KMS-11 (cell line): ENCODE results near the gene TMEM161B.
"Not testable (repeated sequence)": the region's sequence is repeated elsewhere in the genome, so short reads cannot be mapped to it uniquely, and the experiment has no call there.

Experiments used
- H2AFZ ChIP-seq: fragments of 200-600 bp; sonication (generic); 2 replicates; pipeline ENCODE4 v1.6.1; 2016; ENCODE audit warnings: antibody characterized with exemption, mixed run types, low read depth
- H3K27ac ChIP-seq: fragments of 200-600 bp; sonication (generic); 2 replicates; pipeline ENCODE4 v1.6.1; 2016; ENCODE audit warnings: mild to moderate bottlenecking, mixed run types
- H3K27me3 ChIP-seq: fragments of 200-600 bp; sonication (generic); 2 replicates; pipeline ENCODE4 v1.6.1; 2017; ENCODE audit warnings: mild to moderate bottlenecking, low read depth, mixed run types, moderate library complexity; ENCODE audit not compliant: insufficient read depth
- H3K36me3 ChIP-seq: fragments of 200-600 bp; sonication (generic); 2 replicates; pipeline ENCODE4 v1.6.1; 2017; ENCODE audit warnings: mild to moderate bottlenecking, mixed run types; ENCODE audit not compliant: insufficient read depth
- H3K4me1 ChIP-seq: fragments of 200-600 bp; sonication (generic); 2 replicates; pipeline ENCODE4 v1.6.1; 2016; ENCODE audit warnings: mild to moderate bottlenecking, low read depth, mixed run types; ENCODE audit not compliant: poor library complexity, severe bottlenecking
- H3K4me2 ChIP-seq: fragments of 200-600 bp; sonication (generic); 2 replicates; pipeline ENCODE4 v1.7.0; 2016; ENCODE audit warnings: mild to moderate bottlenecking, mixed run types
- H3K4me3 ChIP-seq: fragments of 200-600 bp; sonication (generic); IDR thresholded peaks from 2 replicates; pipeline ENCODE4 v1.6.1; 2017; ENCODE audit warnings: low read depth, low read length, mixed read lengths; ENCODE audit not compliant: insufficient read depth
- H3K79me2 ChIP-seq: fragments of 200-600 bp; sonication (generic); 2 replicates; pipeline ENCODE4 v1.6.1; 2016; ENCODE audit warnings: low read depth, mixed run types; ENCODE audit not compliant: insufficient read depth
- H3K9ac ChIP-seq: fragments of 200-600 bp; sonication (generic); 2 replicates; pipeline ENCODE4 v1.6.1; 2016; ENCODE audit warnings: mild to moderate bottlenecking, mixed run types
- H4K20me1 ChIP-seq: fragments of 200-600 bp; sonication (generic); 2 replicates; pipeline ENCODE4 v1.6.1; 2016; ENCODE audit warnings: mild to moderate bottlenecking, mixed run types; ENCODE audit not compliant: insufficient read depth
- CTCF ChIP-seq: fragments of 200-600 bp; sonication (generic); conservative IDR thresholded peaks from 2 replicates; pipeline ENCODE4 v1.6.1; 2017; ENCODE audit warnings: low read depth, mild to moderate bottlenecking, antibody characterized with exemption, low read length, moderate library complexity, mixed read lengths

The TMEM161B gene

GRCh38 chr5:88269222-88269771 is 652 bp upstream of the TMEM161B start:
- Histone ChIP-seq H3K4me1 (peaks cover 36% of the 10 kb centered on the region), H3K4me2 (peak overlapping the region; percentile 89), H3K36me3 (no peaks in the 10 kb centered on the region), H4K20me1 (no peaks in the 10 kb centered on the region), H3K9ac (peak overlapping the region; percentile 48; the same call in 1 of the 2 replicates), H2AFZ (peak overlapping the region; percentile 80; the same call in 1 of the 2 replicates), H3K79me2 (peaks cover 56% of the 10 kb centered on the region), H3K27ac (peak overlapping the region; percentile 25; the same call in 1 of the 2 replicates), H3K27me3 (no peaks in the 10 kb centered on the region), H3K4me3 (no peak overlapping the region)
- no peak for TF ChIP-seq CTCF

GRCh38 chr5:88264565-88264964 is 4.1 kb downstream of the TMEM161B start:
- H2AFZ ChIP-seq, H3K4me2 ChIP-seq, H3K4me3 ChIP-seq, H3K27me3 ChIP-seq, H3K9ac ChIP-seq, H3K27ac ChIP-seq, H4K20me1 ChIP-seq, H3K36me3 ChIP-seq: not testable (repeated sequence)
- Histone ChIP-seq H3K4me1 (peaks cover 20% of the 10 kb centered on the region), H3K79me2 (peaks cover 95% of the 10 kb centered on the region)

- Histone ChIP-seq H3K4me2 (no peak overlapping the region), H3K36me3 (no peaks in the 10 kb centered on the region), H3K4me3 (no peak overlapping the region), H3K79me2 (peaks cover 98% of the 10 kb centered on the region), H3K27ac (no peak overlapping the region), H2AFZ (no peak overlapping the region), H4K20me1 (peaks cover 4% of the 10 kb centered on the region; the same call in 1 of the 2 replicates), H3K27me3 (no peaks in the 10 kb centered on the region), H3K4me1 (peaks cover 17% of the 10 kb centered on the region), H3K9ac (no peak overlapping the region)
- no peak for TF ChIP-seq CTCF
Measured at GRCh38 chr5:88263349-88263748, 5.3 kb downstream of the TMEM161B start.

GRCh38 chr5:88262116-88262515 is 6.5 kb downstream of the TMEM161B start:
- no peaks in the 10 kb centered on the region for H3K27me3 ChIP-seq
- TF ChIP-seq CTCF, result no peak

GRCh38 chr5:88258636-88259035 is 10.0 kb downstream of the TMEM161B start:
- Histone ChIP-seq H3K4me2 (no peak overlapping the region), H2AFZ (no peak overlapping the region), H3K4me3 (no peak overlapping the region), H3K79me2 (peaks cover 95% of the 10 kb centered on the region), H3K4me1 (peaks cover 13% of the 10 kb centered on the region), H4K20me1 (peaks cover 10% of the 10 kb centered on the region; the same call in 1 of the 2 replicates), H3K27me3 (no peaks in the 10 kb centered on the region), H3K9ac (no peak overlapping the region), H3K36me3 (no peaks in the 10 kb centered on the region), H3K27ac (no peak overlapping the region)
- TF ChIP-seq CTCF, result no peak

More at GRCh38 chr5:88262116-88262515, 6.5 kb downstream of the TMEM161B start:
- Histone ChIP-seq H2AFZ (no peak overlapping the region), H3K79me2 (peaks cover 98% of the 10 kb centered on the region), H3K9ac (no peak overlapping the region), H3K4me3 (no peak overlapping the region), H3K36me3 (no peaks in the 10 kb centered on the region), H3K27ac (no peak overlapping the region), H3K4me2 (no peak overlapping the region), H3K4me1 (peaks cover 7% of the 10 kb centered on the region), H4K20me1 (peaks cover 10% of the 10 kb centered on the region; the same call in 1 of the 2 replicates)
